SH-SY5Y (cell line): ENCODE results near the gene COL27A1.

ENCODE experiments used
- GATA2 ChIP-seq: IDR thresholded peaks from 2 replicates; pipeline ENCODE4 v1.6.1; 2011; ENCODE audit warnings: mild to moderate bottlenecking, low read depth, low read length
- GATA3 ChIP-seq: IDR thresholded peaks from 2 replicates; pipeline ENCODE4 v1.6.1; 2011; ENCODE audit warnings: low read depth, mild to moderate bottlenecking, low read length, moderate library complexity

GRCh38 chr9:114272739-114273431 lies 117.5 kb downstream of the COL27A1 start:
- no peak for TF ChIP-seq GATA2
- no peak for TF ChIP-seq GATA3
